ENCODE data around the gene LSS. TPM values are rescaled to one million over a fixed set of nuclear protein-coding genes. Genes with fewer than 3 reads are reported as not detected.

LSS gene
- 57.9 TPM for total RNA-seq
- long read RNA-seq, full-length matches to known transcripts: 57 of 204 reads
- long read RNA-seq, partial matches to known transcripts: 109 of 204 reads
- long read RNA-seq, other reads (novel, unspliced or antisense): 38 of 204 reads

DNA sequence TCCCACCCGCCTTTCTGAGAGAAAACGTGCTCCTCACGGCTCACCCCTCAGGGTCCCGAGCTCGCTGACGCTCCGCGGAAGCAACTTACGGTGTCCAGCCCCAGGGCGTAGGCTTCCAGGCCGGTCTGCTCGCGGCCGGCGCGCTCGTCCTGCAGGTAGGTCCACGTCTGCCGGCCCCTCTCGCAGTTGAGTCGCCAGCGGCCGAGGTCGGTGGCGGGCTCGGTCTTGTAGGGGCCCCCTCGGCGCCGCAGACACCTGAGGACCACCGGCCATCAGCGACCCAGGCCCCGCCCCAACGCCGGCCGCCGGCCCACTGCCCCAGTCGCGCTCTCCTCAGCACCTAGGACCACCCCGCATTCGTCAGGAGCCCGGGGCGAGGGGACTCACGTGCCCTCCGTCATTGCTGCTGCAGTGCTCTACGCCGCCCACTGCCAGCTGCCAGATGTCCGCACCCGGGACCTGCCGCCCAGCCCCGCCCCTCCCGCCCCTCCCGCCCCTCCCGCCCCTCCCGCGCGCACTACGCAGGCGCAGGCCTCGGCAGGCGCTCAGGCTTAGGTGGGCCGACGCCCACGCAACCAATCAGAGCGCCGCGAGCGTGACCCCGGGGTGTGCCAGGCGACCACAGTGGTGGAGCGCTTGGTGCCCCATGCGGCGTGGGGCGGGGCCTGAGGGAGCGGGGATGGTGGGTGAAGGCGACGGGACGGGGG, at the start of gene LSS:
TSS of gene LSS (minus strand) at position 430 of the 707 bp plus-strand sequence. CDS start at position 401, 29 bp downstream.
- DNase-seq (peak; percentile 99), ATAC-seq (ENCODE audit: poor library complexity) (peak; percentile 93)
- intact Hi-C loops (cut with DNase I): no loop called here

GRCh38 chr21:46274797-46275390, 46.3 kb upstream of the LSS start:
- intact Hi-C loops (cut with DNase I): no loop called here
- ATAC-seq (ENCODE audit: poor library complexity): no peak
- DNase-seq: no peak

GRCh38 chr21:46273341-46273740, 44.8 kb upstream of the LSS start:
- intact Hi-C loops (cut with DNase I): no loop called here
- DNase-seq: no peak
- no peak for ATAC-seq (ENCODE audit: poor library complexity)

DNA sequence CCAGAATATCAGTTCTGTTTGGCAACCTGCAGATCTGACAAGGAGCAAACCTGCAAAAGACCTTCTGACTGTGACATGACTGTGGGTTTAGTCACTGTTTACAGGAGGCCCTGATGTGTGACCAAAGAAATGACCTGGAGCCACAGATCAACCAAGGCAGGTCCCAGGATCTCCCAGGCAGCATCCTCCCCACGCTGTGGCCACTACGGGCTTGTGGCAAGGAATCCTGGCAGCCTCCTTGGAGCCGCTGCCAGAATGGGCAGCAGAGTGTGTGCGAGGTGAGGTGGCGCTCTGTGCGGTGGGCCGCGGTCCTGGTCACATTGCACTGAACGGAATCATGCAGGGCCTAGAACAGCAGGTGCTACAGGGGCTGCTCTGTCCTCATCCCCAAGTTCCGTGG, 40.9 kb upstream of the LSS start:
- DNase-seq (no peak), ATAC-seq (ENCODE audit: poor library complexity) (no peak)
- intact Hi-C loops (cut with DNase I): no loop called here

DNA sequence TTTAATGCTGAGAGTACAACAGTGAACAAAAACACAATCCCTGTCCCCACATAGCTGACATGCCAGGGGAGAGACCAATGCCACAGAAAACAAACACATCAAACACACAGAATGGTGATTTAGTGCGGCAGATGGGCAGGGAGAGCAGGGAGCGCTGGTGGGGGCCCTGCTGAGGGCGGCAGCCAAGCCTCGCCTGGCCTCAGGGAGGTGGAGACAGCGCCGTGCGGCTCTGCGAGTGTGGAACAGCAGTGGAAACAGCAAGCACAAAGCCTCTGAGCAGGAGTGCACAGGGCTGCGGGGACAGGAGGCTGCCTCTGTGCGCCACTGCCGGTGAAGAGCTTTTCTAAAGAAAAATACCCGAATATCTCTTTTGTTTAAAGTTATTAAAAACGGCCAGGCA, 39.8 kb upstream of the LSS start:
- no peak for DNase-seq
- no peak for ATAC-seq (ENCODE audit: poor library complexity)
- intact Hi-C loops (cut with DNase I): no loop called here

DNA sequence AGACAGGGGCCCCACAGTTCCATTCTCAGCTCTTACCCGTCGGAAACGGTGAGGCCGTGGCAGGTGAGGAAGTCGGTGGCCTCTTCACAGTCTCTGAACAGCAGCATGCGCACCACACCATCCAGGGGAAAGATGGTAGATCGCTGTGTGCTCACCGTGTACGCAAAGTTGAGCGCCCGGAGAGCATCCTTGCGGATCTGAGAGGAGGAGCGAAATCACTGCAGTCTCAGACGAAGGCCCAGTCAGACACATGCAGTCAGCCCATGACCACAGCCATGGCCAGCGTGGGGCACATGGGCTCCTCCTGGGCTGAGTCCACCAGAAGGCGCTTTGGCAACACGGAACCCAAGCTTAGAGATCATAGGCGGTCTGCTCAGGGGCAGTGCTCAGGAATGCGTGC, 38.4 kb upstream of the LSS start:
- DNase-seq (no peak), ATAC-seq (ENCODE audit: poor library complexity) (no peak)
- intact Hi-C loops (cut with DNase I): no loop called here

DNA sequence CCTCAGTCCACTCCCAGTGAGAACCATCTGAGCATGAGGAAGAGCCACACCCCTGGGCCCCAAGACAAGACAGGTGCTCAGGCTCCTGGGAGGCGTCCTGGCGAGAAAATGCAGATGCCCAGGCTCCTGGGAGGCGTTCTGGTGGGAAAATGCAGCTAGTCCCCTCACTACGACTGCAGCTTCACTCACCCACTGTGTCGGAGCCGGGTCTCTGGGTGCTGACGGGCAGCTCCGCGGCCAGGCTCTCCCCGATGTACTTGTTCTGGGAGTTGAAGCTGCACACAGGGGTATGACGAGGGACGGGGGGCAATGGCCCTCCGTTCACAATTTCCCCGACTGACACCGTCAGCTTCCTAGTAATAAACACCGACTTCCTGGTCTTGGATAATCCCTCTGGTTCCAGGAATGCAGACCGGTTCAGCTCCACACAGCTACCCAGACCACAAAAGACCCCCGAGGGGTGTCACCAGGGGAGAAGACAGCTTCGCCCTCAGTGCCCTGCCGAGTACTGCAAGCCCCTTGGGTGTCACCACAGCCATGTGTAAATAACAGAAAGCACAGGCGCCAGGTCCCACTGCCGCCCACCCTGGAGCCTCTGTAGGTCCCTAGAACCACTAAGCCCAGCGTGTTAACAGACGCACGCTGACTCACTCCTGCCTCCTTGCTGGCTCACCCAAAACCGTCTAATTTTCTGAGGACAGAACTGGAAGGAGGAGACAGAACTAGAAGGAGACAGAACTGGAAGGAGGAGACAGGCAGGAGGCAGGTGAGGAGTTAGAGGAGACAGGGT, 37.4 kb upstream of the LSS start:
- ATAC-seq (ENCODE audit: poor library complexity): no peak

DNA sequence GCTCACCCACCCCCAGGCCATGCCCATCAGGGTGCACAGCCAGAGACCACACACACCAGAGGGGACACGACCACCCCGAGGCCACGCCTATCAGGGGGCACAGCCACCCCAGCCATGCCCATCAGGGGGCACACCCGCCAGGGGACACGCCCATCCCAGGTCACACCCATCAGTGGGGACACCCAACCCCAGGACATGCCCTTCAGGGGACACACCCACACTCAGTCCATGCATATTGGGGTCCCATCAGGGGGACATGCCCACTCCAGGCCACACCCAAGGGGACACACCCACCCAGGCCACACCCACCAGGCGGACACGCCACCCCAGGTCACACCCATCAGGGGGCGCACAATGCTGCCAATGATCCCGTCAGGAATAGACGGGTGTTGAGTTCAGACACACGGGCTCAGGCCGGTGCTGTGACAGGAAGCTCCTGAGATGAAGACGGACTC, 36.1 kb upstream of the LSS start:
- ATAC-seq (ENCODE audit: poor library complexity) (peak; percentile 19), DNase-seq (no peak)
- intact Hi-C loops (cut with DNase I): no loop called here

More for the DNA sequence above, 37.4 kb upstream of the LSS start:
- intact Hi-C loops (cut with DNase I): no loop called here
- DNase-seq: no peak

DNA sequence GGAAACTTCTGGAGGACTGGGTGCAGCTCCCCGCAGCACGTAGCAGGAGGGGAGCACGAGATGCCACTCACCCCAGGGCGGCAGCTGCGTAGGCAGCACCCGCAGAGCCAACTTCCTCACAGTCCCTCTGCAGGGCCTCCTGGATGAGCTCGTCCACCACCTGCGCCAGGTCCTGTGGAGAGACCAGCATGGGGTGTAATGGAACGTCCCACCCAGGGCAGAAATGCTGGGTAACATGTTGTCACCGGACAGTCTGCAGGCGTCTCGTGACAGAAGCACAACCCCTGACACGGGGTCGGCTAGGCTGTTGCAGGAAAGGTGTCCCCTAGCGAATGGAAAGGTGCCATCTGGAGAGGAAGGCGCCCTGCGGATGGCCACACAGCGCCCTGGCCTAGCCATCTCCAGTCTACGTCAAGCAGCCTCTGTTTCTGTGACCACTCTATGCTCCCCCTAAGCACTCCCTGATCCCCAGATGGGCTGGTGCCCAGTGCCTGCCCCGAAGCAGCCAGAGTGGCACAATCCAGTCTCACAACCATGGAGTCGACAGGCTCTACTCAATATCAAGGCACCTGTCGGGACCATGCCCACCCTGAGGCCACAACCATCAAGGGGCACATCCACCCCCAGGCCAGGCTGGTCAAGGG, 35.6 kb upstream of the LSS start:
- ATAC-seq (ENCODE audit: poor library complexity) (peak; percentile 10), DNase-seq (no peak)
- intact Hi-C loops (cut with DNase I): no loop called here

DNA sequence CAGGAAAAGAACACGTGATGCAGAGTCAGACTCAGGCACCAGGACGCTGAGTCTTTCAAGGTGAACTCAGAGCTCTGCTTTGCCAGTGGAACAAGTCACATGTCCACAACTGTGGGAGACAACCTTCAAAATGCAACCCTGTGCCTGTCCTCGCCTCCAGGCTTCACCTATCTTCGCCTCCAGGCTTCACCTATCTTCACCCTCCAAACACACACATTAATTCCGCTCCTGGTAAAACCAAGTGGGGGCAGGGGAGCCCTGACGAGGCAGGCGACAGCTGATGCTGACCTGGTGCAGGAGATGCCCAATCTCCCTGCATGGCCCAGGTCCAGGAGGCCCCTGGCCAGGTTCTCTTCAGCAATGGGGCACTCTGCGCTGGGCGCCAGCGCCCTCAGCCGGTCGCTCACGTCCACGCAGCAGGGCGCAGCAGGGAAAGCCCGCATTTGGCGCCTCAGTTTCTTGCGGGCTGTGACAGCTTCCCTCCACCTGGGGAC, 28.0 kb upstream of the LSS start:
- intact Hi-C loops (cut with DNase I): loop anchor here (10.0 kb wide), 1 partner anchor 112 kb away; no protein-coding TSS in a partner anchor
- ATAC-seq (ENCODE audit: poor library complexity) (peak; percentile 90), DNase-seq (peak; percentile 78)

DNA sequence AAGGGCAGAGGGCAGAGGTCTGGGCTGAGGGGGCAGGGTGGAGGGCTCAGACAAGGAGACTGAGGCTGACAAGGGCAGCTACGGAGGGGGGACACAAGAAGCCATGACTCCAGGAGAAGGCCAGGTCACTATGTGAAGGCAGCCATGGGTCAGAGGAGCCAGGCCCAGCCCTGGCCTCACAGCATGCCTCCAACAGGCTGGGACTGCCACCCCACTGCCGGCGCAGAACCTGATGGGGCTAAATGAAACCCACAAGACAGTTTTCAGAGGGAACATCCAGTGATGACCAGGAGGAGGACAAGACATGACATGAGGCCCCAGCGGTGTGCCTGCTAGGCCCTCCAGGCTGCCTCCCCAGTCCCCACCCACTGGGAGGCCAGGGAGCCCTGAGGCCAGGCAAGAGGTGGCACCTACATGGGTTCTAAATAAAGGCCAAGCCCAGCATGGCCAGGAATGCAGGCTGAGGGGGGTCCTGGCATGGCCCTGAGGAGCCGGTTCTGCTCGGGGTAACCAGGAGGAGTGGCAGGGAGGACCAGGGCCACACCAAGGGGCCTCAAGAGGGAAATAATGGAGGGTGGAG, 27.3 kb upstream of the LSS start:
- ATAC-seq (ENCODE audit: poor library complexity) (peak; percentile 11), DNase-seq (no peak)
- intact Hi-C loops (cut with DNase I): loop anchor here (10.0 kb wide), 1 partner anchor 111 kb away; no protein-coding TSS in a partner anchor

GRCh38 chr21:46255166-46255565, 26.6 kb upstream of the LSS start:
- intact Hi-C loops (cut with DNase I): loop anchor here (10.0 kb wide), 1 partner anchor 110 kb away; no protein-coding TSS in a partner anchor
- ATAC-seq (ENCODE audit: poor library complexity): no peak
- DNase-seq: no peak

DNA sequence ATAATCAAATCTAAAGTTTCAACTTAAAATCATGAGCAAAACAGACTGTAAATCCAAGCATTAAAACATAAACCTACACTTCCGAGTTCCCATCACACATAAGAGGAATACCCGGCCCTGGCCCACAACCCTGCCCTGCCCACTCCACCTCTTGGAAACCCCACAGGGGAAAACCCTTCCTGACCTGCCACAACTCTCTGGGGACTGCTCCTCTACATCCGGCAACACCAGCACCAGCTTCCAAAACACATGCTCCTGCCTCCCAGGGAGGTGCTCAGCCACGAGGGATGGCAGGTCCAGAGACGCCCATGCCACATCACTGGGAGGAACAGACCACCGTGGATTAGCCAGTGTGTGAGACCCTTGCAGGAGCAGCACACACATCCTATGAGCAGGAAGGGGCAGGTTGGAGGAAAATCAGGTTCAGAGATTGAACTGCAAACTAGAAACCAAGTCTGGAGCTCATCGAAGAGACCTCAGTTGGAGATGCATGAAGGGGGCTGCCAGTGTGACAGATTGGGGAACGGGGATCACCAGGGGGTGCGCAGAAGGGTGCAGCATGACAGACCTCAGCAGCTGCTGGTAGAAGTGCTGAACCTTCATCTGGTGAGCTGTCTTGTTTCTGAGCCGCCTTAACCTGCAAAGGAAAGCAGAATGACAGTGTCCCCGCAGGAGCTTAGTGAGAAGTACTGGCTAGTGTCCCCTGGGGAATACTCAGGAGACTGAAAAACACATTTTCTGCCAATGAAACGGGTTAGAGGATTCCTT, 25.8 kb upstream of the LSS start:
- intact Hi-C loops (cut with DNase I): loop anchor here (10.0 kb wide), 1 partner anchor 110 kb away; no protein-coding TSS in a partner anchor

GRCh38 chr21:46253610-46254124, 25.1 kb upstream of the LSS start:
- intact Hi-C loops (cut with DNase I): loop anchor here (10.0 kb wide), 1 partner anchor 109 kb away; no protein-coding TSS in a partner anchor
- DNase-seq (no peak), ATAC-seq (ENCODE audit: poor library complexity) (no peak)

More for the DNA sequence above, 25.8 kb upstream of the LSS start:
- ATAC-seq (ENCODE audit: poor library complexity) (no peak), DNase-seq (no peak)

GRCh38 chr21:46252840-46253239, 24.3 kb upstream of the LSS start:
- DNase-seq: no peak
- intact Hi-C loops (cut with DNase I): loop anchor here (10.0 kb wide), 1 partner anchor 108 kb away; no protein-coding TSS in a partner anchor
- no peak for ATAC-seq (ENCODE audit: poor library complexity)

GRCh38 chr21:46250146-46250725, 21.7 kb upstream of the LSS start:
- intact Hi-C loops (cut with DNase I): loop anchor here (10.0 kb wide), 1 partner anchor 105 kb away; no protein-coding TSS in a partner anchor
- DNase-seq (no peak), ATAC-seq (ENCODE audit: poor library complexity) (peak; percentile 14)

DNA sequence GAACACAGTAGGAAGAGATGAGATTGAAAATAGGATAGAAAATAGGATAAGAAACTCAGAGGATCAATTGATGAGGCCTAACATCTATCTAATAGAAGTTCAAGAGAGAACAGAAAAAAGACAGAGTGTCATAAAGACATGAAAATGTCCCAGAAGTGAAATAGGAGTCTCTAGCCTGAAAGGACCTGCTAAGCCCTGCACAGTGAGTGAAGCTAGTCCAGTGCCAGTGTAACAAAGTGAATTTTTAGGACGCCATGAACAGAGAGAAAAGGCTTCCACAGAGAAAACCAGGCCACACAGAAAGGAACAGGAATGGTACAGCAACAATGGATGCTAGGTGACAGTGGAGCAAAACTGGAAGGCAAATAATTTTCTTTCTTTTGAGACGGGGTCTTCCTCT, 20.3 kb upstream of the LSS start:
- ATAC-seq (ENCODE audit: poor library complexity): no peak
- DNase-seq: no peak
- intact Hi-C loops (cut with DNase I): no loop called here
